PC-9 (cell line): ENCODE data around the gene LAMP1. TPM values are rescaled to one million over a fixed set of nuclear protein-coding genes. Genes with fewer than 3 reads are reported as not detected.

ENCODE experiments used
- BruUV-seq: library from RNA; stranded (reverse); fragments of 400-500 nt; replicated peaks from 2 replicates; lab custom pipeline; 2021; lab: Mats Ljungman, UMichigan
- CTCF ChIA-PET: fragments of 300-600 bp; sonication (Branson Sonifier 250); formaldehyde crosslinking; loops from one replicate; lab custom pipeline; 2022; ENCODE audit warnings: antibody characterized with exemption; lab: Charles Lee
- POLR2A ChIA-PET: fragments of 300-600 bp; sonication (Branson Sonifier 250); formaldehyde crosslinking; loops from one replicate; lab custom pipeline; 2022; ENCODE audit warnings: antibody characterized with exemption; ENCODE audit not compliant: unreplicated experiment; lab: Charles Lee
- DNase-seq, 2 experiments: peaks; one replicate each; pipeline versions ENCODE4 v3.0.0 to v3.0.0-alpha.2; 2015 to 2022; ENCODE audit warnings: mixed read lengths in 1 of 2
- H2AFZ ChIP-seq: fragments of 200-600 bp; sonication (generic); 2 replicates; pipeline ENCODE4 v1.8.1; 2017; ENCODE audit warnings: antibody characterized with exemption
- H3F3A ChIP-seq: fragments of 200-600 bp; sonication (generic); 2 replicates; pipeline ENCODE4 v1.8.1; 2017; ENCODE audit warnings: antibody characterized with exemption, mild to moderate bottlenecking, low read depth; ENCODE audit not compliant: insufficient read depth
- H3K27ac ChIP-seq: fragments of 200-600 bp; sonication (generic); 2 replicates; pipeline ENCODE4 v1.6.1; 2016; ENCODE audit warnings: mixed run types
- H3K27me3 ChIP-seq: fragments of 200-600 bp; sonication (generic); 2 replicates; pipeline ENCODE4 v1.6.1; 2016; ENCODE audit warnings: low read depth, mixed run types; ENCODE audit not compliant: insufficient read depth
- H3K36me3 ChIP-seq: fragments of 200-600 bp; sonication (generic); 2 replicates; pipeline ENCODE4 v1.6.1; 2016; ENCODE audit warnings: low read depth, mixed run types
- H3K4me1 ChIP-seq: fragments of 200-600 bp; sonication (generic); replicated peaks from 2 replicates; pipeline ENCODE4 v1.6.1; 2016; ENCODE audit warnings: mixed run types; ENCODE audit not compliant: insufficient read depth
- H3K4me2 ChIP-seq: fragments of 200-600 bp; sonication (generic); 2 replicates; pipeline ENCODE4 v1.6.1; 2017; ENCODE audit warnings: mixed run types
- H3K4me3 ChIP-seq: fragments of 200-600 bp; sonication (generic); 2 replicates; pipeline ENCODE4 v1.6.1; 2016; ENCODE audit warnings: mixed run types
- H3K79me2 ChIP-seq: fragments of 200-600 bp; sonication (generic); 2 replicates; pipeline ENCODE4 v1.6.1; 2017; ENCODE audit warnings: low read depth, mixed run types
- H3K9me2 ChIP-seq: fragments of 200-600 bp; sonication (generic); 2 replicates; pipeline ENCODE4 v1.8.1; 2017; ENCODE audit warnings: mild to moderate bottlenecking; ENCODE audit not compliant: insufficient read depth
- H3K9me3 ChIP-seq: fragments of 200-600 bp; sonication (generic); 2 replicates; pipeline ENCODE4 v1.8.1; 2016; ENCODE audit warnings: low read depth; ENCODE audit not compliant: insufficient read depth
- H4K20me1 ChIP-seq: fragments of 200-600 bp; sonication (generic); 2 replicates; pipeline ENCODE4 v1.8.1; 2017; ENCODE audit not compliant: insufficient read depth
- EZH2 ChIP-seq: fragments of 200-600 bp; sonication (generic); IDR thresholded peaks from 2 replicates; pipeline ENCODE4 v1.8.0; 2017; ENCODE audit warnings: antibody characterized with exemption, low read depth
- intact Hi-C: fragments of 100-400 bp; cut with micrococcal nuclease; formaldehyde crosslinking; loops from one replicate; pipeline ENCODE4 v1.10.0; 2022; ENCODE audit not compliant: unreplicated experiment
- total RNA-seq: library from RNA; stranded (reverse); gene quantifications from 2 replicates; pipeline ENCODE4 v1.2.3, GENCODE V29; 2021
- TF ChIP-seq, protein P1 (sequence below): fragments of 200-600 bp; sonication (generic); conservative IDR thresholded peaks from 2 replicates; pipeline ENCODE4 v1.6.1; 2017; ENCODE audit warnings: mixed run types, antibody characterized with exemption, mild to moderate bottlenecking, moderate library complexity

LAMP1 gene
- total RNA-seq, 1 experiment from 2014 or later = 186 TPM

DNA sequence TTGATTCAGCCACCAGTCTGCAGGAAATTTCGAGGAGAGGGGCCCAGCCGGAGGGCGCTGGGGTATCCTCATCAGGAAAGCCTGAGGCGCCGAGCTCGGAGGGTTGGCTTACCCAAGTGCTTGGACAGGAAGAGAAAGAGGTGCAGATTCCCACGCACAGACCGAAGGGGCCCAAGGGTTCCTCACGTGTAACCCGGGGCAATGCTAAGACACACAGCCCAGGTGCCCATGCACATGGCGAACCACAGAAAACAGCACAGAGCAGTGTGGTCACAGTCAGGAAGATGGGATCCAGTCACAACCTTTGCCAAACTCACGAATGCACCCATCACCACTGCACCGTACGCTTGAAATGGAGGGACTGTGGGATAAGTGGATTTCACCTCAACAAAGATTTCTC lies 36.0 kb downstream of the LAMP1 start:
- H3K36me3 ChIP-seq = no peaks in the 10 kb centered on the region
- no peak overlapping the region for H2AFZ ChIP-seq
- no peaks in the 10 kb centered on the region for H3K79me2 ChIP-seq
- peaks cover 15% of the 10 kb centered on the region for H3K4me1 ChIP-seq
- no peak overlapping the region for H3K4me3 ChIP-seq
- H3K27ac ChIP-seq = no peak overlapping the region
- ChIA-PET CTCF (no interaction called here), POLR2A (no interaction called here)
- H3K9me3 ChIP-seq = no peaks in the 10 kb centered on the region
- H3K27me3 ChIP-seq = no peaks in the 10 kb centered on the region
- H3K4me2 ChIP-seq = no peak overlapping the region
- no peaks in the 10 kb centered on the region for H3K9me2 ChIP-seq
- intact Hi-C loops = no loop called here
- no peaks in the 10 kb centered on the region for H4K20me1 ChIP-seq
- peaks cover 18% of the 10 kb centered on the region for H3F3A ChIP-seq
- TF ChIP-seq, protein P1, sequence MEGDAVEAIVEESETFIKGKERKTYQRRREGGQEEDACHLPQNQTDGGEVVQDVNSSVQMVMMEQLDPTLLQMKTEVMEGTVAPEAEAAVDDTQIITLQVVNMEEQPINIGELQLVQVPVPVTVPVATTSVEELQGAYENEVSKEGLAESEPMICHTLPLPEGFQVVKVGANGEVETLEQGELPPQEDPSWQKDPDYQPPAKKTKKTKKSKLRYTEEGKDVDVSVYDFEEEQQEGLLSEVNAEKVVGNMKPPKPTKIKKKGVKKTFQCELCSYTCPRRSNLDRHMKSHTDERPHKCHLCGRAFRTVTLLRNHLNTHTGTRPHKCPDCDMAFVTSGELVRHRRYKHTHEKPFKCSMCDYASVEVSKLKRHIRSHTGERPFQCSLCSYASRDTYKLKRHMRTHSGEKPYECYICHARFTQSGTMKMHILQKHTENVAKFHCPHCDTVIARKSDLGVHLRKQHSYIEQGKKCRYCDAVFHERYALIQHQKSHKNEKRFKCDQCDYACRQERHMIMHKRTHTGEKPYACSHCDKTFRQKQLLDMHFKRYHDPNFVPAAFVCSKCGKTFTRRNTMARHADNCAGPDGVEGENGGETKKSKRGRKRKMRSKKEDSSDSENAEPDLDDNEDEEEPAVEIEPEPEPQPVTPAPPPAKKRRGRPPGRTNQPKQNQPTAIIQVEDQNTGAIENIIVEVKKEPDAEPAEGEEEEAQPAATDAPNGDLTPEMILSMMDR = no peak
- TF ChIP-seq EZH2 = no peak
- DNase-seq = peak in 1 of 2 experiments; percentile 18
- BruUV-seq = no TSS peak

DNA sequence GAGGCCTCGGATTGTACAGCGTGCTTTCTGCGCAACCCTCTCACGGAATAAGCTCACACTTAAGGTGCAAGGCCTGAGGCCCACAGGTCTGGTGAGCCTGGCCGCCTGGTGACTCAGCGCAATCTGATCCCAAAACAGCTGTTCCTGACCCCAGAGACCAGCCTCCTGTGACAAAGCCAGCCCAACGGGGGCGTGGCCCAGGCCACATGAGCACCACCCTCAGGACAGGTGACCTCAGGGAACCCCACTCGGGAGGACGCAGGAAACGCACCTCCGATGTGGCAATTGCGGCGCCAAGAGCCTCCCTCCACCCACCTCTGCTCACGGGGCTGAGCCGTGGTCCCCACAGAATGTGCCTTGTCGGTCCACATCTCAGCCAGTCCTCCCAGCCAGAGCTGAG lies 40.5 kb downstream of the LAMP1 start:
- Histone ChIP-seq H3K27me3 (no peaks in the 10 kb centered on the region), H3K9me2 (no peaks in the 10 kb centered on the region), H3K4me2 (no peak overlapping the region), H3K27ac (no peak overlapping the region), H3K4me1 (no peaks in the 10 kb centered on the region), H2AFZ (no peak overlapping the region), H3K79me2 (no peaks in the 10 kb centered on the region), H3K4me3 (no peak overlapping the region), H3K36me3 (no peaks in the 10 kb centered on the region), H3K9me3 (no peaks in the 10 kb centered on the region), H4K20me1 (0 out of 2 replicates have a peak, but pooled peaks cover 6% of the 10 kb centered on the region), H3F3A (peaks cover 11% of the 10 kb centered on the region)
- intact Hi-C loops = no loop called here
- TF ChIP-seq EZH2 = no peak
- TF ChIP-seq, protein P1 = no peak
- ChIA-PET CTCF (no interaction called here), POLR2A (interaction anchor here (0.7 kb wide), 2 partner anchors 42 to 129 kb away, joined by 3 to 5 read pairs; partner anchors contain the start of gene PCID2)
- BruUV-seq = no TSS peak
- DNase-seq = no peak

DNA sequence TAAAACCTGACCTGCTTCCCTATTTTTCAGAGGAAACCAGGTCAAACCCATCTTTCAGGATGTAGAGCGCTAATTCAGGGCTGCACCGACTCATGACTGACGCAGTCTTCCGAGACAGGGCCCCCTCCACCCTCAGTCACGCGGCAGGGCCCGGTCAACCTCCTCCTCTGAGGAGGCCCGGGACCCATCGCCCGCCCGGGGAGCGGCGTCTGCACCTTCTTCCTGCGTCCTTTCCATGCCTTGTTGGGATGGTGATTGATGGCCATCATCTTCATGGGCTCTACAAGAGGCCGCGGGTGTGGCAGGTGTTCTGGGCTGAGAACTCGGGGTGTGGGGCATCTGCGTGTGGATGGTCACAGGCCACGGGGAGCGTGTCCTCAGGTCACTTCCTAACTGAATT lies 40.9 kb downstream of the LAMP1 start:
- H2AFZ ChIP-seq = no peak overlapping the region
- H3K4me3 ChIP-seq = no peak overlapping the region
- DNase-seq = no peak
- no peaks in the 10 kb centered on the region for H3K27me3 ChIP-seq
- BruUV-seq = no TSS peak
- ChIA-PET POLR2A (no interaction called here), CTCF (interaction anchor here (0.6 kb wide), 1 partner anchor 181 kb away, joined by 15 read pairs; no protein-coding TSS in a partner anchor)
- no peaks in the 10 kb centered on the region for H3K36me3 ChIP-seq
- TF ChIP-seq, protein P1 = no peak
- TF ChIP-seq EZH2 = no peak
- H3K4me2 ChIP-seq = no peak overlapping the region
- no peaks in the 10 kb centered on the region for H3K9me3 ChIP-seq
- 0 out of 2 replicates have a peak, but pooled peaks cover 6% of the 10 kb centered on the region for H4K20me1 ChIP-seq
- no peak overlapping the region for H3K27ac ChIP-seq
- peaks cover 10% of the 10 kb centered on the region for H3F3A ChIP-seq
- intact Hi-C loops = no loop called here
- H3K79me2 ChIP-seq = no peaks in the 10 kb centered on the region
- no peaks in the 10 kb centered on the region for H3K9me2 ChIP-seq
- no peaks in the 10 kb centered on the region for H3K4me1 ChIP-seq
